Activated naive CD4-positive, alpha-beta T cell treated with anti-CD3 and anti-CD28 coated beads, Interleukin-2, amount 50 U/mL, for 72 hours (primary cell): ENCODE results near the gene PTGIR. TPM values are rescaled to one million over a fixed set of nuclear protein-coding genes. Genes with fewer than 3 reads are reported as not detected.

Source experiments
- ATAC-seq, 2 donors: fragments of 150-1000 bp; cut with Tn5 transposase; 2 replicates each; pipeline ENCODE4 v1.10.0; 2021; ENCODE audit warnings: mild to moderate bottlenecking in 2 of 2, moderate library complexity in 2 of 2
- DNase-seq, 2 donors: peaks; one replicate each; pipeline ENCODE4 v3.0.0; 2021 to 2022; ENCODE audit warnings: low spot score in 2 of 2
- H3K27ac Mint-ChIP-seq, 2 donors: one replicate each; pipeline ENCODE4 v1.8.0; 2022; ENCODE audit warnings: mild to moderate bottlenecking in 2 of 2, mixed read lengths in 2 of 2
- H3K36me3 Mint-ChIP-seq, 2 donors: one replicate each; pipeline ENCODE4 v1.8.0; 2022; ENCODE audit warnings: mixed read lengths in 2 of 2
- H3K9me3 Mint-ChIP-seq, 2 donors: one replicate each; pipeline ENCODE4 v1.8.0; 2022; ENCODE audit warnings: mixed read lengths in 2 of 2
- total RNA-seq, 2 donors: library from RNA; stranded (reverse); gene quantifications; one replicate each; pipeline ENCODE4 v1.2.3, GENCODE V29; 2022

Gene PTGIR
- 10 to 100 TPM; 14.7 to 38.0 TPM for total RNA-seq

- DNase-seq (no peak), ATAC-seq (peak; percentile 67 to 75)
- Mint-ChIP-seq H3K9me3 (no peaks in the 10 kb centered on the region), H3K27ac (peak within 1 kb of the TSS; percentile 83 to 89), H3K36me3 (peaks cover 4 to 20% of the 10 kb centered on the region in 2 donors)
These were observed at the start of gene PTGIR for GRCh38 chr19:46624958-46625661. Gene PTGIR (minus strand): TSS chr19:46625089. CDS start chr19:46624225, 864 bp downstream.

- DNase-seq, result no peak
- no peak for ATAC-seq
- peaks cover 0 to 10% of the 10 kb centered on the region in 2 donors for H3K36me3 Mint-ChIP-seq
- no peak overlapping the region for H3K27ac Mint-ChIP-seq
- H3K9me3 Mint-ChIP-seq, result no peaks in the 10 kb centered on the region
These were observed 45.9 kb upstream of the PTGIR start for GRCh38 chr19:46670813-46671212.

- Mint-ChIP-seq H3K27ac (no peak overlapping the region), H3K36me3 (peaks cover 0 to 10% of the 10 kb centered on the region in 2 donors), H3K9me3 (no peaks in the 10 kb centered on the region)
- no peak for DNase-seq
- ATAC-seq, result no peak
These were observed 43.8 kb upstream of the PTGIR start for GRCh38 chr19:46668662-46669061.

GRCh38 chr19:46665072-46665471 is 40.2 kb upstream of the PTGIR start:
- no peaks in the 10 kb centered on the region for H3K36me3 Mint-ChIP-seq
- H3K9me3 Mint-ChIP-seq, result no peaks in the 10 kb centered on the region
- DNase-seq (no peak), ATAC-seq (no peak)
- H3K27ac Mint-ChIP-seq, result no peak overlapping the region

- Mint-ChIP-seq H3K27ac (peak overlapping the region; percentile 23 to 81), H3K9me3 (no peaks in the 10 kb centered on the region), H3K36me3 (no peaks in the 10 kb centered on the region)
- peak; percentile 48 to 52 for ATAC-seq
- DNase-seq, result peak; percentile 74 to 79
These were observed 37.1 kb upstream of the PTGIR start for GRCh38 chr19:46661735-46662592.

GRCh38 chr19:46661020-46661731 is 36.3 kb upstream of the PTGIR start, which contains the start of gene DACT3:
Gene DACT3 (minus strand): TSS chr19:46661182. CDS start chr19:46661064, 118 bp downstream.
- DNase-seq (peak; percentile 100), ATAC-seq (peak; percentile 88 to 89)
- Mint-ChIP-seq H3K36me3 (no peaks in the 10 kb centered on the region), H3K27ac (peak within 1 kb of the TSS; percentile 47 to 81), H3K9me3 (no peaks in the 10 kb centered on the region)

- H3K9me3 Mint-ChIP-seq, result no peaks in the 10 kb centered on the region
- DNase-seq, result no peak
- ATAC-seq, result no peak
- no peaks in the 10 kb centered on the region for H3K36me3 Mint-ChIP-seq
- H3K27ac Mint-ChIP-seq, result peak overlapping the region in 1 of 2 donors; percentile 81
These were observed 35.7 kb upstream of the PTGIR start for GRCh38 chr19:46660551-46661019.

- DNase-seq (no peak), ATAC-seq (no peak)
- Mint-ChIP-seq H3K27ac (no peak overlapping the region), H3K36me3 (no peaks in the 10 kb centered on the region), H3K9me3 (no peaks in the 10 kb centered on the region)
These were observed 35.2 kb upstream of the PTGIR start for GRCh38 chr19:46660008-46660517.

GRCh38 chr19:46659151-46660007 is 34.5 kb upstream of the PTGIR start:
- no peaks in the 10 kb centered on the region for H3K9me3 Mint-ChIP-seq
- H3K36me3 Mint-ChIP-seq, result no peaks in the 10 kb centered on the region
- ATAC-seq, result no peak
- no peak for DNase-seq
- H3K27ac Mint-ChIP-seq, result no peak overlapping the region

GRCh38 chr19:46656541-46656940 is 31.7 kb upstream of the PTGIR start:
- no peaks in the 10 kb centered on the region for H3K36me3 Mint-ChIP-seq
- peak overlapping the region in 1 of 2 donors; percentile 78 for H3K27ac Mint-ChIP-seq
- H3K9me3 Mint-ChIP-seq, result no peaks in the 10 kb centered on the region
- DNase-seq (no peak), ATAC-seq (peak in 1 of 2 donors; percentile 45)

- no peak overlapping the region for H3K27ac Mint-ChIP-seq
- no peaks in the 10 kb centered on the region for H3K9me3 Mint-ChIP-seq
- ATAC-seq, result no peak
- no peak for DNase-seq
- H3K36me3 Mint-ChIP-seq, result peaks cover 0 to 10% of the 10 kb centered on the region in 2 donors
These were observed 29.8 kb upstream of the PTGIR start for GRCh38 chr19:46654621-46655152.

GRCh38 chr19:46650445-46650844 is 25.6 kb upstream of the PTGIR start:
- Mint-ChIP-seq H3K36me3 (peaks cover 11 to 18% of the 10 kb centered on the region in 2 donors), H3K9me3 (peaks cover 0 to 7% of the 10 kb centered on the region in 2 donors), H3K27ac (no peak overlapping the region)
- ATAC-seq (no peak), DNase-seq (no peak)

- no peak for DNase-seq
- Mint-ChIP-seq H3K9me3 (peaks cover 0 to 7% of the 10 kb centered on the region in 2 donors), H3K36me3 (peaks cover 11 to 18% of the 10 kb centered on the region in 2 donors), H3K27ac (no peak overlapping the region)
- peak; percentile 4 to 16 for ATAC-seq
These were observed 24.4 kb upstream of the PTGIR start for GRCh38 chr19:46648961-46649960.
